Hematopoietic multipotent progenitor cell treated with erythropoietin and hydrocortisone succinate and interleukin-3 and kit ligand, for 6 days (in vitro differentiated cells): ENCODE measurements around the gene OR2C3.
"Not testable (repeated sequence)": the region's sequence is repeated elsewhere in the genome, so short reads cannot be mapped to it uniquely, and the experiment has no call there.

Experiments used
- DNase-seq: peaks from one replicate; pipeline ENCODE4 v3.0.0-alpha.2; 2015

The OR2C3 gene

DNA sequence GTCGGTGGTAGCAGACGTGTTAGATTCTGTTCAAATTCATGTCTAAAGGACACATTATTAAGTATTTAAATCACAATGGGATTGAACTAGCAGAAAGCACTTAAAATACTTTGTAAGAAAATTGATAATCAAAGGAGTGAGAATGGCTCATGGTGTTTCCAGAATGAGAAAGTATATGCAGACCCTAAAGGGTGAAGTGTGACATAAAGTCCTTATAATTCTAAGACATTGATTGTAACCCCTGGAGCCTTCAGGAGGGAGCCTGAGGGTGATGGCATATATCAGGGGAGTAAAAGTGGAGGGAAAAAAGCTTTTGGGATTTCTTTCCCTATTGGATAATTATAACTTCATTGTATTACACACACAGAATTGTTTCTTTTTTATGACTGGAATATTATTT is at the start of gene OR2C3:
TSS of gene OR2C3 (minus strand) at position 101 of the 400 bp plus-strand sequence. CDS start 3,929 bp downstream, outside the sequence.
- DNase-seq: no peak

DNA sequence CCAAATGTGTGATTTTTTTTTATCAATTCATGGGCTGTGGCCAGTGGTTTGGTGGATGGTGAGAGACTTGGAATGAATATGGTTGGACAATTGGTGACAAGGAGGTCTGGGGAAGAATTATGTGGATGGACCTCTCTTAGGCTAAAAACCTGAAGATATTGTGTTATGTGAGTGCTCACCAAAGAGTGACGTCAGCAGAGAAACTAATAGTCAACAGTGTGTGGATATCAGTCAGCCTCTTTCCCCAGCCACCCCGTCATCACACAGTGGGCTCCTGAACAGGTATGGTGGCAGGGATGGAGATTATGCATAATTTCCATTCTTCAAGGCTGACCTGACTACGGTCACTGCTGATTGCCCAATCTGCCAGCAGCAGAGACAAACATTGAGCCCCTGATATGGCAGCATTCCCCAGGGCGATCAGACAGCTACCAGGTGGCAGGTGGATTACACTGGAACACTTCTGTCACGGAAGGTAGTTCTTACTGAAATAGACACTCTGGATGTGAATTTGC is 42.8 kb upstream of the OR2C3 start:
- no peak for DNase-seq

DNA sequence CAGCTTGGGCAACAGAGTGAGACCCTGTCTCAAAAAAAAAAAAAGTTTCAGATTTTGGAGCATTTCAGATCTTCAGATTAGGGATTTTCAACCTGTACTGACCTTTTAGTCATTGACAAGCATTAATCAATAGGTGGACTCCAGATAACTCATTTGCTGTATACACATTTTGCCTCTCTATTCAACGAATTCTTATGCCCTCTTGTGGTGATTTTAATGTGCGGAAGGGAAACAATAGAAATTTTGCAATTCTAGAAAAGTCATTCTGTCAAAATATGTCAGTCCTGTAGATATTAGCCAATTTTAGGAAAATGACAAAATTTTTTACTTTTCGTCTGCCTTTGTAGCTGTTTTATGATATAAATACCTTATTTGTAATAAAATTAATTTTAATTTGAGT is 40.3 kb upstream of the OR2C3 start:
- DNase-seq: peak; percentile 84

DNA sequence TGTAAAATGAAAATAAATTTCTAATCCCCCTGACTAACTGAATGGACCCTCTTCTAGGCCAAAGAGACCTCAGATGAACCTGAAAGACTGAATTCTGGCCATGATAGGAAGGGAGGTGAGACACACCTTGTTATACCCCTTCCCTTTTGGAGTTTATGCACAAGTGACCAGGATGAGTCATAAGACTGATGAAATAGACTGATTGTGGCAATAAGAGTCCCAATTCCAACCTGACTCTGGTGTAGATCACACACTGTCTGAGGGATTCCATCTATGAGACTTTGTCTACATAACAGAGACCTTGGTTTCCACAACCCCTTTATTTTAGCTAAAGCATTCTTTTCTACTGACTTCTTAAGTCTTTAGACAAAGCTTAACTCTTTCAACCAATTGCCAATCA is 38.4 kb upstream of the OR2C3 start:
- peak; percentile 32 for DNase-seq

DNA sequence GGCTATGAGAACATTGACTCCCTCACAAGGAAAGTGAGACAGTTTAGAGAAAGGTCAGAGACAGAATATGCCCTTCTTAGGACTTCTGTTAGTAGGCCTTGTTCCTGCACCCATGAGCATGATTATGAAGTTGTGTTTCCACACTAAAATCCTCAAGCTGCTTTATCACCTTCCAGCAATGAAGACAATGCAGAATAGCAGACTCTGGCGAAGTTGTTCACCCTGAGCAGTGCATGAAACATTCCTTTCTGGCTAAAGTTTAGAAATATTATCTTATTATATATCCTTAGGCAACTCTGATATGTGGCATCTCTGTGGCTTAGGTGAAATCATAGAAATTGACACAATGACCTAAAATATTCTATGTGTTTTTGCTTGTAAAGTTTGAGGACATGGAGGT is 38.0 kb upstream of the OR2C3 start:
- DNase-seq: no peak

DNA sequence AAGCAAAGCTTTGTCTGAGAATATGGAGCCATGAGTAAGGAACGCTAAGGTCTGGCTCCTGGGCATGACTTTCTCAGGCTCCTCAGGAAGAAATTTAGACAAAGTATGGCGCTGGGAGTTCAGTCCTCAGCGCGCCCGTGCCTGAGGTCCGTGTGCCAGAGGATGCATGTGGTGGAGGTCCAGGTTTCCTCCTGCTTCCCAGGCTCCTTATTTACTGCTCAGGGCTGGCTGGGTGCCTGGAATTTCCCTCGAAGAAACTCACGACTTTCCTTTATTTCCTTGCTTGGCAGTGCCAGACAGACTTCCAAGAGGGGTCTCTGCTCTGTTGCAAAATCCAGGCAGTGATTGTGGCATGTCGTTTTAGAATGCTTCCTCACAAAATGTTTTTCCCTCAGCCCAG is 26.0 kb upstream of the OR2C3 start:
- DNase-seq: no peak

DNA sequence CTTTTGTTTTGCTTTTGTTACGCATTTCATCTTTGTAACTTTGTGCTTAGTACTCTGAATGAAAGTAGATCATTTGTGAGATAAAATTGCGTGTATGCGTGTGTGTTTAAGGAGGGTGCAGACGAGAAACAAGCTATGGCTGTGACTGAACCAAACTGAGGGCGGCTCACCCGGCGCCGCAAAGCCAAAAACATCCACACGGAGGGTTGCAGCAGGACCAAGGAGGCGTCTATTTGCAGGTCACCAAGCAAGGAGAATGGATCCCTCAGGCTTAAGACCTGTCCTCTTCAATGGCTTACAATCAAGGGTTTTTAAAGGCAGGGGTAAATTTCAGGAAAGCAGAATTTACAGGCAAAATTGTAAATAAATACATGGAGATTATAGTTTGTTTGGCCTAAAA is 25.5 kb upstream of the OR2C3 start:
- no peak for DNase-seq

DNA sequence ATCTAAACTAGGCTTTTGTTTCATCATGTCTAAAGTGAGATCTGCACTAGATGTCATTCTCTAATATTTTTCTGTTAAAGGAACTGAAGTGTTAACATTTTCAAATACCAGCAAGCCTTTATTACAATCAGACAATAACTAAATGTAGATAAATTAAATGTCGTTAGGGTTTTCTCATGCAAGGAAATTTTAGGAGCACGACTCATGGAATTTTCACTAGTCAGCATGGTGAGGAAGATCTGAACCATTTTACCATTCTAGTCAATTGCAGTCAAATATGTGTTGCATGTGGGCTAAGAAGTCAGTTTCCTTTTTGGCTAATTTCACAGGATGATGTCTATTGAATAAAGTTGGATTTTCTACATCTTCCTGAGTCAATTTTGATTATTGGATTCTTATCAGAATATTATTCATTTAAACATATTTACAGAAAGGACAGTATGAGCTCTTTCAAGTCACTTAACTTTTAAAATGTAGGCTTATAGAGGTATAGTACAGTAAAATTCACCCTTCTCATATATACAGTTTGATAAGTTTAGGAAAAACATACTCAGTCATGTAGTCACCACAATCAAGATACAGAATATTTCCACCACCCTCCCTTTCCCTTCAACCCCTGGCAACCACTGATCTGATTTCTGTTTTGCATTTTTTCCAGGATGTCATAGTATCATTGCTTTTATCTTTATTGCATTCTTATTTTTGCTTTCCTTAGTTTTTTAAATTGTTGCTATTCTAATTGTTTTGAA is 21.9 kb upstream of the OR2C3 start:
- peak; percentile 49 for DNase-seq

DNA sequence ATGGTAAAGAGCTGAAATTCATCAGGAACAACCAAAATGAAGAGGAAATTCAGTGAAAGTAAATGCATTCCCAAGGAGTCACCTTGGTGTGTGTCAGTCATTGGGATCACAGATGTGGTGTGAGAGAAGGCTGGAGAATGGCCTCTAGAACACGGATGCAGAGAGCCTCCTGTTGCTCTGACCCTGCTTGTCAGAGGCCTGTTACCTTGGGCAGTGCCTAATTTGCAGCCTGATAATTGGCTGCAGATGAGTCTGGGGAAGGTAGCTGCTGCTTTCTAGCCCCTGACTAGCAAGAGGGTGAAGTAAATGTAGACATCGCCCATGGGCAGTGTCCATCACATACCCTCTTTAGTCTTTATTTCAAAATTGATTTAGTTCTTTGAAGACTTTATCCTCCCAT is 16.0 kb upstream of the OR2C3 start:
- DNase-seq: peak; percentile 45

DNA sequence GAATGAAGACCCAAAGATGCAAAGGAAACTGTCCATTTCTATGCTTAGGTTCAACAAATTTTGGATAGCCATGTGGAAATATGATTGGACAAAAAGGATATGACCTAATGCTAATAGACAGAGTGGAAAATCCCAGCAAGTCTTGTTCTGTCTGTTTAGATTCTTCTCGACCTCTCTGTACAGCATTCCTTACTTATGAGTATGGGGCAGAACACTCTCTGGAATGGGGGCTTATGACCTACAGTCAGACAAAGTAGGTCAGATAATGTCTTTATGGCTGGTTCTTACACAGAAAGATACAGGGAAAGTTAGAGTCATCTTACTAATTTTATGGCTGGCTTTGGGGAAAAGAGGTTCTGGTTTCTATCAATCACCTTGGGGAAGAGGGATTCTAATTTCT is 15.5 kb upstream of the OR2C3 start:
- no peak for DNase-seq

DNA sequence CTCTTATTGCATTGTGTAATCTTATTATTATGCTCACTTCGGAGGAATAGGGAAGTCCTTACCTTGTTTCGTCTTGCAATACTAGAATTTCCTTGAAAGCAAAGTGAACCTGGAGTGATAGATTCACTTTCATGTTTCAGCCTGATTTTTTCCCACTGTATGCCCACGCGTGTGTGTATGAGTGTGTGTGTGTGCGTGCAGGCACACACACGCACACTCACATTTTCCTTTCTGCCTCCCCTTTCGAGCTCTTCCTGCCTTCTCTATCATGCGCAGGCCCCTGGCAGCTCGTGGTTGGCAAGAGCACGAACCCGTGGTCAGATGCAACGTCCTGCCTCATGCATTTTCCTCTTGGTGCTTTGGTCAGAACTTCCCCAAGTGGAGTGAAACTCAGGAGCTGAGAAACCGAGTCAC is 12.5 kb upstream of the OR2C3 start, which contains the start of gene GCSAML:
TSS of gene GCSAML (plus strand) at position 366 of the 414 bp plus-strand sequence. CDS start 58 bp downstream, outside the sequence.
- DNase-seq: peak; percentile 83

DNA sequence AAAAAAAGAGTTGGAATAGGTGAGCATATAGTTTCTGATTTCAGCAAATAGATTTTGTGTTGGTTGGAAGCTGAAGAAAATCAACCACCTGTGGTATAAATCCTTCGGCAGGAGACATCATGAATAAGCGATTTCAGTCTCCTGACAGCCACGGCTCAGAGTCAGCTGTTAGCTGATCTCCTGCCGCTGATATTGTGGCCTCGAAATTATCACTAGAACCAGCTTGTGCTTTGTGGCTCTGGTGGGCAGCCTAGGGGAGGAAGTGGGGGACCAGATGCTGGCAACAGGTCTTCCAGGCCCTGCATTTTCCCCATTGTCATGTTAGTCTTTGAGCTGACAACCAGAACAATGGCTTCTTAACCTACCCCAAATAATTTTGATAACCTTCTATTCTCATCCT is 11.9 kb upstream of the OR2C3 start:
- DNase-seq: peak; percentile 97

DNA sequence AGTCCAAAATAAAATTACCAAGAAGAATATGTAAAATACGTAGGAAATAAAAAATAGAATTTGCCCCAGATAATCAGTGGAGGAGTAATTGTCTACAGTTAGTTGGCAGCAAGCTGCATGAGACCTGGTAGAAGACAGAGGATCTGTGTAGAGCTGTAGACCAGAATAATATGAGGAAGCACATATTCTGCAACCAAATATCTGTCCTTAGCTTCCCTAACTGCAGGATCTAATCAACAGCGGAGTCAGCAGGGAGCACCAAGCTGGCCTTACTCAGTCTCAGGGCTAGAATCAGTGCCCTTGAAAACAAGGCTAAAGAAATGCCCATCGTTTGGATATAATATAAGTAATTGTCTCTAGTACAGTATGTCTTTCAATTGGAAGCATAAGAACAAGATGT is 6.6 kb upstream of the OR2C3 start:
- DNase-seq: peak; percentile 52

DNA sequence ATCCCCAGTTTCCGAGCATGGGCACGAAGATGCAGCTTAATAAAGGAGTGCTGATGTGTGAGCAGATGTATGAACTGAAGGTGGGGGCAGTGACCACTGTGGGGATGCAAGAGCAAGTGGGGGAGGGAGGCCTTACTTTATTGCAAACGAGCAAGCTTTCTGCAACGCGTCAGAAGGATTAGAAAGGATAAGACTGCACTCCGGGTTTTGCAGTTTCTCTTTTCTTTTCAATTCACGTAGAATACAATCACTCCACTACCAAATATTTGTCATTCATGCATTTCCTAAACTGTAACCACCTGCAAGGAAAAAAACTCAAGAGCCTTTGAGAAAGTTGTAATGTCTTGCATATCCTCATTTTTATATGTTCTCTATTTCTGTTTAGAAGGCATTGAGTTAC is 4.3 kb upstream of the OR2C3 start:
- peak; percentile 55 for DNase-seq

DNA sequence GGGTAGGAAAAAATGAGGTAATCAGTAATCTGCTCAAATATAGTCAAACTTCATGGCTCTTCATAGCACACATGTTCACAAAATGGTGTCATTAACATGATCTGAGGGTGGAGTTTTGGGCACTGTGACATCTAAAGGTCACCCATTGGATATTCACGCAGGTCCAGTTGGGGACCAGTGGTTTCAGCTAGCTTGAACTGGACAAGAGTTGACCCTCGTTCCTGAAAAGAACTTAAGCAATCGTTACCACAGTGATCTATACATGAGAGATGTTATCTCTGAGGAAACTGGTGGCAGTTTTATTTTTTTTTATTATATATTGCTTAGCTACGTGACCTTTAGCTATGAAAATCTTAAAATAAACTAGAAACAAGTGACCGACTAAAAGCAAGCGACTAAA is 3.0 kb upstream of the OR2C3 start:
- peak; percentile 66 for DNase-seq

DNA sequence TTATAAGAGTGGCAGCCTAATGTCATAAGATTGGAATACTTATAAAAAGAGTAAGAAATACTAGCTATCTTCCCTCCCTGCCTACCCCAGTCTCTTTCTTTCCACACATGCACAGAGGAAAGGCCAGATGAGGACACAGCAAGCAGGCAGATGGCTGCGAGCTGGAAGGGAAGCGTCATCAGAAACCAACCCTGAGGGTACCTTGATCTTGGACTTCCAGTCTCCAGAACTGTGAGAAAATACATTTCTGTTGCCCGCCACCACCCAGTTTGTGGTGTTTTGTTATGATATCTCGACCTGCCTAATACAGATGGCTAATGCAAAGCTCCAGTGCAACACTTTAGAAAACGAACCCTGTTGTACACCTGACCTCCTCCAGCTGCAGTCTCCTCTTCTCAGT is 2.3 kb upstream of the OR2C3 start:
- DNase-seq: no peak

DNA sequence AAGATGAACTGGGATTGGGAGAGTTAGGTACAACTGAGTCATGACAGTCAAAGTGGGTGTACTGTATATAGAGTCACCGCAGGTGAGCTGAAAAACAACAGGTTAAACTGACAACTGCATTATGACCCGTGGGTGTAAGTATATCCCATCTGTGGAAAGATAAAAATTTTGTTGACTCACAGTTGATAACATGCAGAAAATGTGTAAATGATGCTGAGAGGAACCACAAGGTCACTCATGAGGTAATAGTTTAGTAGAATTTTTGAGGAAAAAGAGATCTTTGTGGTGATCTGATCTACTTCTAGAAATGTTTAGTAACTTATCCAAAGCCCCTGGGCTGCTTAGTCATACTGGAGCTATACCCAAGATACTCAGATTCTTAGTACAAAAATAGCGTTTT is 838 bp downstream of the OR2C3 start:
- DNase-seq: peak; percentile 70

DNA sequence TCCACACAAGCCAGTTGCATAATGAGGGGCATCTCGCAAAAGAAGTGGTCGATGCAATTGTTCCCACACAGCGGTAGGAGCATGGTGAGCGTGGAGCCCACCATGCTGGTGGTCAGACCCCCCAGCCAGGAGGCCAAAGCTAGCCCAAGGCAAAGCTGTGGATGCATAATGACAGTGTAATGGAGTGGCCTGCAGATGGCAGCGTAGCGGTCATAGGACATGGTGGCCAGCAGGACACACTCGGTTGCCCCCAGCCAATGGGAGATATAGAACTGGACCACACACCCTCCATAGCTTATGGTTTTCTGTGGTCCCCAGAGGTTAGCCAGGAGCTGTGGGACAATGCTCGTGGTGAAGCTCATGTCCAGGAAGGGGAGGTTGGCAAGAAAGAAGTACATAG is 4.3 kb downstream of the OR2C3 start:
- DNase-seq: no peak

DNA sequence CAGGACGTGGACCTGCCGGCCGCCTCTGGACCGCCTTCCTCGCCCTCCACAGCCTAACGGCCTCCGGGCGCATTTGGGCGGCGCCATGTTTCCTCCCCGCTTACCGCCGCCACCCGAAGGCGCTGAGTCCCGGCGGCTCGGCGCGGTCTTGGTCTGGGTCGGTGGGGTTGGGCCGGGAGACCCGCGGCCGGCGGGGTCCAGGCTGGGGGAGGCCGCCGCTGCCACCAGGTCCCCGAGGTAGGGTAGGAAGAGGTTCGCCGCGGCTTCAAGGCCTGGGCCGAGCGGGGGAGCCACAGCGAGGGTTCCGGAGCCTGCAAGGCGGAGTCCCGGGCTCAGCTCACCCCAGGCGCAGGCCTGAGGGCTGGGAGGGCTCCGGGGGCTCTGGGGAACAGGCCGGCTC is 5.5 kb downstream of the OR2C3 start:
- DNase-seq: no peak

DNA sequence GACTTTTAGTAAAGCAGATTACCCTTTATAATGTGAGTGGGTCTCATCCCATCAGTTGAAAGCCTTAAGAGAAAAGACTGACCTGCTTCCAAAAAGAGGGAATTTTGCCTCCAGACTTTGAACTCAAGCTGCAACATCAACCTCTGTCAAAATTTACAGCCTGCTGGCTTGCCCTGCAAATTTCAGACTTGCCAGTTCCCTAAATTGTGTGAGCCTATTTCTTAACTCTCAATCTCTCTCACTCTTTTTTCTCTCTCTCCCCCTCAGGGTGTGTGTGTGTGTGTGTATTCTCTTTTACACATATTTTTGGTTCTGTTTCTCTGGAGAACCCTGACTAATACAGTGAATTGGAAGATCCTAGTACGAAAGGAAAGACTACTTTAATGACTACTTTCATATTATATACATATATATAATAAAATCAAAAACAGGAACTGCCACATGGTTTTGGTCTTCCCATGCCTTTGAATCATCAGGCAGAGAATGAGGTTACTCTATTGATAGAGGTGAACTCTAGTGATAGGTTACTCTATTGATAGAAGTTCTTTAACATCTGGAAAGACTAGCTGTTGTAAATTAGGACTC is 6.4 kb downstream of the OR2C3 start:
- DNase-seq: peak; percentile 37

DNA sequence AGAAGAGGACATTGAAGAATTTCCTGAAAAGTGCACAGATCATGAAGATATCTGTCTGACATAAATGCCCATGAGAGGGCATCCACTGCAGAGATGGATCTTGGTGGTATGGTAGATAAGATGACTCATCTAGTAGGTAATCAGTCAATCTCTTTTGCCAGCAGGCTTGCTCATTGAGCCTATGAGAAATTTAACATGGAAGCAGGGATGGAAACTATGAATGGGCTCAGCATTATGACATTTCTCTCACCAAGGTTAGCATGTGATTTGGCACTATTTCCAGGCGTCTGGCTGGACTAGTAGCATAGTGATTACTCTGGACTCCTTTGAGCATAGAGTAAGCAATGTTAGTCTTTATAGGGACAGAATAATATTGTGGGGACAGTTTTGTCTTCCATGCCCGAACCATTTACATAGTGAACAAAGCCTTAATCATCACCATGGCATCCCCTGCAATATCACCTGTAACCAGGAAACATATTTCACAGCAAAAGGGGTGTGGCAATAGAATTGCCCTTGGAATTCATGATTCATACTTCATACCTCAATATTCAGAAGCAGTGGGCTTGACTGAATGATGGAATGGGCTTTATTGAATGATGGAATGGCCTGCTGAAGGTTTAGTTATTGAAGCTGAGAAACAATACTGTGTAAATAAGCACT is 7.3 kb downstream of the OR2C3 start:
- DNase-seq: peak; percentile 36

DNA sequence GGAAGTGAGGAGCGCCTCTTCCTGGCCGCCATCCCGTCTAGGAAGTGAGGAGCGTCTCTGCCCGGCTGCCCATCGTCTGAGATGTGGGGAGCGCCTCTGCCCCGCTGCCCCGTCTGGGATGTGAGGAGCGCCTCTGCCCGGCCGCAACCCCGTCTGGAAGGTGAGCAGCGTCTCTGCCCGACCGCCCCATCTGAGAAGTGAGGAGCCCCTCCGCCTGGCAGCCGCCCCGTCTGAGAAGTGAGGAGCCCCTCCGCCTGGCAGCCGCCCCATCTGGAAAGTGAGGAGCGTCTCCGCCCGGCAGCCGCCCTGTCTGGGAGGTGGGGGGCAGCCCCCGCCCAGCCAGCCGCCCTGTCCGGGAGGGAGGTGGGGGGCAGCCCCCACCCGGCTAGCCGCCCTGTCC is 14.4 kb downstream of the OR2C3 start:
- not testable (repeated sequence) for DNase-seq

DNA sequence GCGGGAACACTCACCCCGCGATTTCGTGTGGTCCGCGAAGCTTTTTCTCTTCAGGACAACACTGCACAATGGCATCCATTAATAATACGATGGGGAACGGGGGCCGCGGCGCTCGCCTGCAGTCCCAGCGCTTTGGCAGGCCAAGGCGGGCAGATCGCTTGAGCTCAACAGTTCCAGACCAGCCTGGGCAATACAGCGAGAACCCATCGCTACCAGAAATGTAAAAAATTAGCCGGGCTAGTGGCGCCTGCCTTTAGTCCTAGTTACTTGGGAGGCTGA is 17.7 kb downstream of the OR2C3 start:
- no peak for DNase-seq
